Smooth muscle cell (in vitro differentiated cells): Measurements from ENCODE around the gene LIMA1. TPM values are rescaled to one million over a fixed set of nuclear protein-coding genes. Genes with fewer than 3 reads are reported as not detected.
A peak's percentile ranks its signal among the peaks of the same experiment; 100 is the strongest.

Experiments
- DNase-seq: peaks from one replicate; lab custom pipeline; 2025; ENCODE audit not compliant: unreplicated experiment; lab: John Stamatoyannopoulos, UW
- H2AFZ ChIP-seq: fragments of 200-600 bp; sonication (generic); 2 replicates; pipeline ENCODE4 v1.6.0; 2016; ENCODE audit warnings: antibody characterized with exemption, low read depth, mild to moderate bottlenecking
- H3F3A ChIP-seq: fragments of 200-600 bp; sonication (generic); 2 replicates; pipeline ENCODE4 v1.6.0; 2017; ENCODE audit warnings: antibody characterized with exemption, low read depth
- H3K27ac ChIP-seq: fragments of 200-600 bp; sonication (generic); 2 replicates; pipeline ENCODE4 v1.5.1; 2016; ENCODE audit warnings: low read depth, mild to moderate bottlenecking
- H3K27me3 ChIP-seq: fragments of 200-600 bp; sonication (generic); 2 replicates; pipeline ENCODE4 v1.6.1; 2016; ENCODE audit warnings: low read depth, mild to moderate bottlenecking
- H3K36me3 ChIP-seq: fragments of 200-600 bp; sonication (generic); 2 replicates; pipeline ENCODE4 v1.5.1; 2016; ENCODE audit warnings: low read depth
- H3K4me1 ChIP-seq: fragments of 200-600 bp; sonication (generic); 2 replicates; pipeline ENCODE4 v1.5.1; 2016; ENCODE audit warnings: low read depth
- H3K4me2 ChIP-seq: fragments of 200-600 bp; sonication (generic); 2 replicates; pipeline ENCODE4 v1.6.0; 2016; ENCODE audit warnings: mild to moderate bottlenecking
- H3K4me3 ChIP-seq: fragments of 200-600 bp; sonication (generic); 2 replicates; pipeline ENCODE4 v1.5.1; 2016; ENCODE audit warnings: mild to moderate bottlenecking
- H3K79me2 ChIP-seq: fragments of 200-600 bp; sonication (generic); 2 replicates; pipeline ENCODE4 v1.6.0; 2016; ENCODE audit warnings: low read depth, mild to moderate bottlenecking
- H3K9ac ChIP-seq: fragments of 200-600 bp; sonication (generic); 2 replicates; pipeline ENCODE4 v1.6.0; 2016; ENCODE audit warnings: low read depth
- H3K9me3 ChIP-seq: fragments of 200-600 bp; sonication (generic); replicated peaks from 2 replicates; pipeline ENCODE4 v1.5.1; 2016; ENCODE audit warnings: low read depth
- H4K20me1 ChIP-seq: fragments of 200-600 bp; sonication (generic); 2 replicates; pipeline ENCODE4 v1.6.0; 2016; ENCODE audit warnings: low read depth
- CTCF ChIP-seq: fragments of 200-600 bp; sonication (generic); IDR thresholded peaks from 2 replicates; pipeline ENCODE4 v1.5.1; 2017; ENCODE audit warnings: borderline replicate concordance, mild to moderate bottlenecking, antibody characterized with exemption; ENCODE audit not compliant: insufficient read depth, poor library complexity, severe bottlenecking
- WGBS: methylation state at CpG from one replicate; pipeline ENCODE4 v1.1.7; 2016; ENCODE audit warnings: low lambda C conversion rate; 5-methylcytosine and 5-hydroxymethylcytosine counted together
- polyA plus RNA-seq: library from polyadenylated mRNA; unstranded; fragments of >200 nt; fragmentation: Nextera tagmentation; extraction: Ambion mirVana; gene quantifications from 2 replicates; pipeline ENCODE4 v1.2.1, GENCODE V29; 2016
- total RNA-seq: library from RNA; depleted of rRNA; stranded (reverse); fragments of >200 nt; gene quantifications from 2 replicates; pipeline ENCODE4 v1.2.3, GENCODE V29; 2014

The LIMA1 gene
- total and polyA plus RNA-seq, 2 experiments from 2014 or later, result 39.6 to 154 TPM

GRCh38 chr12:50218386-50218785, 64.9 kb downstream of the LIMA1 start:
- Histone ChIP-seq H3K9me3 (no peaks in the 10 kb centered on the region), H3K4me2 (peak overlapping the region; percentile 90), H3K27ac (peak overlapping the region; percentile 98), H3F3A (peaks cover 22% of the 10 kb centered on the region), H3K9ac (no peak overlapping the region), H3K4me3 (no peak overlapping the region), H3K27me3 (no peaks in the 10 kb centered on the region), H2AFZ (no peak overlapping the region), H3K4me1 (peaks cover 6% of the 10 kb centered on the region), H3K36me3 (no peaks in the 10 kb centered on the region), H3K79me2 (peaks cover 73% of the 10 kb centered on the region), H4K20me1 (peaks cover 43% of the 10 kb centered on the region)
- DNase-seq, result no peak
- no peak for TF ChIP-seq CTCF
- WGBS, result 82% methylated on average over 4 of the region's 4 CpGs

GRCh38 chr12:50217202-50217601, 66.1 kb downstream of the LIMA1 start:
- DNase-seq, result no peak
- Histone ChIP-seq H3K4me1 (peaks cover 4% of the 10 kb centered on the region), H3K4me3 (no peak overlapping the region), H3K36me3 (no peaks in the 10 kb centered on the region), H3F3A (peaks cover 27% of the 10 kb centered on the region), H4K20me1 (peaks cover 43% of the 10 kb centered on the region), H3K27ac (peak overlapping the region; percentile 98), H3K9me3 (no peaks in the 10 kb centered on the region), H3K27me3 (no peaks in the 10 kb centered on the region), H3K9ac (no peak overlapping the region), H3K4me2 (peak overlapping the region; percentile 18), H3K79me2 (peaks cover 84% of the 10 kb centered on the region), H2AFZ (no peak overlapping the region)
- WGBS, result 100% methylated on average over 1 of the region's 1 CpG
- TF ChIP-seq CTCF, result no peak

- H3K9me3 ChIP-seq, result no peaks in the 10 kb centered on the region
- H4K20me1 ChIP-seq, result peaks cover 30% of the 10 kb centered on the region
- no peak overlapping the region for H3K4me3 ChIP-seq
- H2AFZ ChIP-seq, result no peak overlapping the region
- peaks cover 7% of the 10 kb centered on the region for H3K4me1 ChIP-seq
- H3K79me2 ChIP-seq, result peaks cover 96% of the 10 kb centered on the region
- H3K9ac ChIP-seq, result no peak overlapping the region
- TF ChIP-seq CTCF, result no peak
- no peaks in the 10 kb centered on the region for H3K36me3 ChIP-seq
- H3F3A ChIP-seq, result peaks cover 13% of the 10 kb centered on the region
- no peak overlapping the region for H3K27ac ChIP-seq
- WGBS, result 82% methylated on average over 3 of the region's 3 CpGs
- no peak for DNase-seq
- H3K4me2 ChIP-seq, result peak overlapping the region; percentile 43
- no peaks in the 10 kb centered on the region for H3K27me3 ChIP-seq
These were observed 68.3 kb downstream of the LIMA1 start for GRCh38 chr12:50215033-50215432.

GRCh38 chr12:50214018-50214417, 69.3 kb downstream of the LIMA1 start:
- H3K4me1 ChIP-seq, result peaks cover 7% of the 10 kb centered on the region
- no peak overlapping the region for H3K4me3 ChIP-seq
- no peak overlapping the region for H3K9ac ChIP-seq
- no peaks in the 10 kb centered on the region for H3K36me3 ChIP-seq
- no peak overlapping the region for H3K4me2 ChIP-seq
- no peak for DNase-seq
- peaks cover 25% of the 10 kb centered on the region for H4K20me1 ChIP-seq
- 35% methylated on average over 1 of the region's 1 CpG for WGBS
- H3K79me2 ChIP-seq, result peaks cover 96% of the 10 kb centered on the region
- H3K9me3 ChIP-seq, result no peaks in the 10 kb centered on the region
- H2AFZ ChIP-seq, result no peak overlapping the region
- no peak overlapping the region for H3K27ac ChIP-seq
- no peak for TF ChIP-seq CTCF
- H3F3A ChIP-seq, result peaks cover 8% of the 10 kb centered on the region
- H3K27me3 ChIP-seq, result no peaks in the 10 kb centered on the region
